ENCODE measurements around the gene MVB12A. TPM values are rescaled to one million over a fixed set of nuclear protein-coding genes. Genes with fewer than 3 reads are reported as not detected.

Gene MVB12A
- polyA plus RNA-seq, 4 donors = 57.5 to 117 (median 78.1) TPM

Other genes with a start within 250 kb of the MVB12A start
- gene USE1, start 204.7 kb upstream of the MVB12A start, polyA plus RNA-seq = 10 to 100 TPM; 31.7 to 40.5 (median 37.2) TPM
- gene OCEL1, start 193.8 kb upstream of the MVB12A start, polyA plus RNA-seq = 10 to 100 TPM; 24.0 to 93.7 (median 50.9) TPM
- gene NR2F6, start 174.1 kb upstream of the MVB12A start, polyA plus RNA-seq = 10 to 100 TPM; 41.6 to 93.0 (median 74.9) TPM
- 1 to 10 TPM in 3 of 4 donors, not detected in 1; 1.4 to 4.7 (median 2.0) TPM for gene USHBP1, start 155.3 kb upstream of the MVB12A start, polyA plus RNA-seq
- gene BABAM1, start 152.6 kb upstream of the MVB12A start, polyA plus RNA-seq = 10 to 100 TPM; 68.9 to 82.7 (median 75.3) TPM
- under 1 TPM in 3 of 4 donors, not detected in 1; 0.15 to 0.71 (median 0.22) TPM for gene ANKLE1, start 138.1 kb upstream of the MVB12A start, polyA plus RNA-seq
- 1 to 10 TPM; 2.2 to 5.1 (median 3.9) TPM for gene ABHD8, start 116.6 kb upstream of the MVB12A start, polyA plus RNA-seq
- gene MRPL34, start 114.2 kb upstream of the MVB12A start, polyA plus RNA-seq = 100 to 1,000 TPM in 3 of 4 donors, 10 to 100 TPM in 1; 49.0 to 404 (median 278) TPM
- 10 to 100 TPM; 29.4 to 57.5 (median 48.9) TPM for gene DDA1, start 110.5 kb upstream of the MVB12A start, polyA plus RNA-seq
- gene ANO8, start 85.2 kb upstream of the MVB12A start, polyA plus RNA-seq = 1 to 10 TPM; 1.9 to 5.1 (median 3.9) TPM
- gene GTPBP3, start 82.5 kb upstream of the MVB12A start, polyA plus RNA-seq = 10 to 100 TPM in 2 of 4 donors, 1 to 10 TPM in 2; 9.2 to 18.5 (median 10.9) TPM
- 100 to 1,000 TPM in 1 of 4 donors, 10 to 100 TPM in 1, 1 to 10 TPM in 2; 2.2 to 115 (median 19.4) TPM for gene PLVAP, start 42.7 kb upstream of the MVB12A start, polyA plus RNA-seq
- gene CCDC194, start 25.9 kb upstream of the MVB12A start, polyA plus RNA-seq = under 1 TPM in 2 of 4 donors, not detected in 2; 0.07 to 0.24 TPM
- gene BST2, start 14.4 kb upstream of the MVB12A start, polyA plus RNA-seq = 100 to 1,000 TPM in 1 of 4 donors, 10 to 100 TPM in 2, 1 to 10 TPM in 1; 4.5 to 128 (median 40.2) TPM
- gene TMEM221, start 28.6 kb downstream of the MVB12A start, polyA plus RNA-seq = under 1 TPM in 2 of 4 donors, not detected in 2; 0.07 to 0.43 TPM
- not detected for gene NXNL1, start 40.9 kb downstream of the MVB12A start, polyA plus RNA-seq
- gene SLC27A1, start 50.5 kb downstream of the MVB12A start, polyA plus RNA-seq = 1 to 10 TPM in 3 of 4 donors, under 1 TPM in 1; 0.22 to 5.5 (median 3.1) TPM
- 100 to 1,000 TPM in 2 of 4 donors, 10 to 100 TPM in 2; 87.3 to 116 (median 105) TPM for gene PGLS, start 91.6 kb downstream of the MVB12A start, polyA plus RNA-seq
- 10 to 100 TPM; 21.0 to 49.1 (median 31.6) TPM for gene COLGALT1, start 135.6 kb downstream of the MVB12A start, polyA plus RNA-seq